Right lung (tissue), 5 donors: ENCODE measurements around the gene OMG. TPM values are rescaled to one million over a fixed set of nuclear protein-coding genes. Genes with fewer than 3 reads are reported as not detected.
"Not testable (repeated sequence)": the region's sequence is repeated elsewhere in the genome, so short reads cannot be mapped to it uniquely, and the experiment has no call there.

Experiments used
- DNase-seq, 2 donors: peaks; one replicate each; pipeline ENCODE4 v3.0.0-alpha.2; 2013
- polyA plus RNA-seq, 5 donors: library from polyadenylated mRNA; unstranded; fragments of 120-200 nt; gene quantifications; one replicate each; pipeline versions ENCODE4 v1.2.1 to v1.2.3, GENCODE V29; 2013; ENCODE audit warnings: inconsistent platforms in 1 of 5, low replicate concordance in 1 of 5; ENCODE audit not compliant: insufficient read length in 5 of 5, insufficient read depth in 1 of 5

The OMG gene
- polyA plus RNA-seq, 5 donors = 1.6 to 10.6 (median 5.2) TPM

DNA sequence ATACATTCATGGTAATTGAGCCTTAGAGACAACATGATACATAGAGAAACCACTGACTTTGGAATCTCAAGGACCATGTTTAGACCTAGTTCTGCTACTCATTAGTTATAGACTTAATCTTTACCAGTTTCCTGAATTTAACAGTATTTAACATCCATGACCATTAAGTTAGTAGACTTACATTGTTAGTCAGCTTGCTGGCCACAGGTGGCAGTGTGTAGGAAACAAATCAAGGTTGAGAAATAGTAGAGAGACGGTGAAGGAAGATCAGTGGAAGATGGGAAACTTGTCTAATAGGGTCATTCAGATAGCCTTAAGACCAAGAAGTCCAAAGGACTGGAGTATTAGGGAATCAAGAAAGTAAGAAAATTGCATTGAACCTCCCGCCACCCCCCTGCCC is 31.0 kb downstream of the OMG start:
- no peak for DNase-seq

DNA sequence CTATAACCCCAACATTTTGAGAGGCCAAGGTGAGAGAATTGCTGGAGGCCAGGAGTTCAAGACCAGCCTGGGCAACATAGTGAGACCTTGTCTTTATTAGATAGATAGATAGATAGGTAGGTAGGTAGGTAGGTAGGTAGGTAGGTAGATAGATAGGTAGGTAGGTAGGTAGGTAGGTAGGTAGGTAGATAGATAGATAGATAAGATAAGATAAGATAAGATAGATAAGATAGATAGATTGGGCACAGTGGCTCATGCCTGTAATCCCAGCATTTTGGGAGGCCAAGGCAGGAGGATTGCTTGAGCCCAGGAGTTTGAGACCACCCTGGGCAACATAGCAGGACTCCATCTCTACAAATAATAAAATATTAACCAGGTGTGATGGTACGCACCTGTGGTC is 34.1 kb downstream of the OMG start:
- DNase-seq = not testable (repeated sequence)

DNA sequence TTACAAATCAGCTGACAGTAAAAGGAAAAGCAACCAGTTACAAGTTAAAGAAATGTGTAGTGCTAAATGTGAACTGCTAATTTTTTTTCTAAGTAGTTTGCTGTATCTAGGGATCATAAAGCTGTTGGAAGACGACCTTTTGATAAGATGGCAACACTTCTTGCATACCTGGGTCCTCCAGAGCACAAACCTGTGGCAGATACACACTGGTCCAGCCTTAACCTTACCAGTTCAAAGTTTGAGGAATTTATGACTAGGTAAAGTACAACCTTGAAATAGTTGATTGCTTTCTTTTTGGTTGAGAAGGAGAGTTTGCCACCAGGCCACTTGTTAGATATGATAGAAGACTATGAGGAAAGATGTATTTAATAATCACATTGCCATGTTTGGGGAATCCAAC is 35.4 kb downstream of the OMG start:
- no peak for DNase-seq

DNA sequence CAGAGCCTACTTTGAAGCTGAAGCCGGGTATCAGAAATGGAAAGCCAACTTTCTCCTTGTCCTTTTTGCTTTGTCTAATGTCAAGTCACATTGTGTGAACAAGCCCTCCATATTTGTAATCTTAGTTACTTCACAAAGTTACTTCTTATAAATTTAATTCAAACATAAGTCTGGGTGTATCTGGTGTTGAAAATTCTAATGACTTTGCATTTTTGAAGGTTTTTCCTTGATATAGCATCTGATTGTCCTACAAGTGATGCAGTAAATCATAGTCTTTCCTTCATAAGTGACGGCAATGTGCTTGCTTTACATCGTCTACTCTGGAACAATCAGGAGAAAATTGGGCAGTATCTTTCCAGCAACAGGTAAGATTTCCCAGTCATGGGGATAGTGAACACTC is 36.9 kb downstream of the OMG start:
- DNase-seq = no peak

DNA sequence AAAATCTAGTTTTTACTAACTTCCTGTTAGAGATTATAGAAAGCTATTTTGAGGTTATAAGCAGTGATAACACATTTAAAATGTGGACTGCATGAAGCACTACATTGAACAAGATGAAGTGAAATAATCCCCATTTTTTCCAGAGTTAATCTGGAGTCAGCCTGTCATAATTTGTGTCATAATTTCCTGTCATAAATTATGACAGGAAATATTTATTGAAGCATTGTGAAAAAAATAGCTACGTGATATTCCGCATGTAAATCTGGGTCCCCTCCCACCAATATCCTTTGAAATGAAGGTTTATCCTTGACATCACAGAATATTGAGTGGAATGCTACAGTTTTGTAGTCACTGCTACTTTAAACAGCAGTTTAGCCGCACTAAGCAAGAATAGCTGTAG is 40.1 kb downstream of the OMG start:
- DNase-seq = no peak

DNA sequence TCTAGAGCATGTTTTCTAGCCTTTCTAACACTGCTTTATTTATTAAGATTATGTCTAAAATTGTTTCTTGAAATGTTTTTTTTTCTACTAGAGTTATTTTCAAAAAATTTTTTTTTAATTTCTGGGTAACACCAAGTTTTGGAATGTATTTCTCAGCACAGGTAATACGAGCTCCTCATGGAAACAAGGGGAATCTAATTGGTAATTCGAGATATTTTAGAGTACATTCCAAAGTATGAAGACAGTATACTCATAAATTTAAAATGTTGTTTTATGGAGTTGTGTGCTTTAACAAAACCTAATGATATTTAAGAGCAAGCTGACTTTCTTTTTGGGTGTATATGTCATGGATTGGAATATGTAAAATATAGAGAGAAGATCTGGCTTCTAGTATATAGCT is 42.4 kb downstream of the OMG start:
- DNase-seq = no peak

DNA sequence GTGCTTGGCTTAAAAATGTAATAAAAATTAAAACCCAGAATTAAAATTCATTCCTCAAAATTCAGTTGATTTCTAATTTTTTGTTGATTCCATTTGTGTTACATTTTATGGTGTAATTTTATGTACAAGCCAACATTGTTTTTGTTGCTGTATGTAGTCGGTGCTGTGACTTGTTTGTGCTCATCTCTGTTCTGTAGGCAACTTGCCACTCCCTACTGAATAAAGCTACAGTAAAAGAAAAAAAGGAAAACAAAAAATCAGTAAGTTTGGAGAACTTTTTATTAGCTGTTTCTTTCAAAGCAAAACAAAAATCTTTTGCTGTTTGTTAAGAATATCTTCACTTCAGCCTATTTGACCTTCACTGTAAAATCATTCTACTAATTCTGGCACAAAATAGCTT is 44.3 kb downstream of the OMG start:
- no peak for DNase-seq

DNA sequence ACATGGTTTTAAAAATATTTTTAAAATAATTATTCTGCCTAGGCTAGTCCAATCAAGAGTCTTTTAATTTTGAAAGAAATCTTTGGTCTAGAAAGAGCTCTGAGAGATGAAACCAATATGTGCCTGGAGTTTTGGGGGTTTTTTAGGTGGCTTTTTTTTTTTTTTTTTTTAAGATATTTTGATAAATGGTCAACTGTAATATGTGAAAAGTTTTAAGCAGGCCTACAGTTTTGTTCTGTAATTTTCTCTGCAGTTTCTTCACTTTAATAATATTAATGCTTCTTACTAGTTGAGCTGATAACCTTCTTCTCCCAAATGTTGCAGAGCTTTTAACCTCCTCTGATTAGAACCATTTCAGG is 45.1 kb downstream of the OMG start:
- no peak for DNase-seq

DNA sequence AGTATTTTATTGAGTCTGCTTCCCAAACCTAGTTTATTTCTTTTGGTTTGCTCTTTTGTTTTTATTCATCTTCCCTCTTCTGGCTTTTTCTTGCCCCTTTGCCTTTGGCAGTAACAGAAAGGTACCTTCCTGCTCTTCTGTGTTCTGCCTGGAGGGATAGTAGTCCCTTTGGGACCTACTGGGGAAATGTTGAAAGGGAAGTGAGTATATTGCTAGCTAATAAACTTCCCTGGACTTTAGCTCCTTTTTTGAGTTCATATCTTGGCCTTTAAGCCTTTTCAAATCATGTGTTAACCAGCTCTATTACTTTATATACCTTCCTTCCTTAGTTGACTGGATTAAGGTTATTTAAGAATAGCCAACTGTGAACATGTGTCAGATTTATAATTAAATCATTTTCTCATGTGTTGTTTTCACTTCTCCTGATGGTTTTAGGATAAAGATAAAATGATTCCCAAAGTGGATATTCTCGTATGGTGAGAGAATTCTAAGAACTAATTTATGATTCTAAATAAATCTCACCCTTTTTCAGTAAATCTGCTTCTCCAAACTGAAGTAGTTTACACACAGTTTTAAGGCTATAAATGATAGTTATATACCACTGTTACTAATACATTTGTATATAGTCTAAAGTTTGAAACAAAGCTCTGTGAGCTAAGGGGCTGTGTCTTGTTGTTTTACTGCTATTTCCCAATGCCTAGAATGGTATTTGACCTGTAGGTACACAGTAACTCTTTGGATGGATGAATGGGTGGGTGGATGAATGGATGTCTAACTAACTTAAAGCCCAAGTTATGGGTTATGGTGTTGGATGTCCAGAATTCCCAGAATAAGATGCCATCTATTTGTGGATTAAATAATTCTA is 45.7 kb downstream of the OMG start:
- DNase-seq = no peak

DNA sequence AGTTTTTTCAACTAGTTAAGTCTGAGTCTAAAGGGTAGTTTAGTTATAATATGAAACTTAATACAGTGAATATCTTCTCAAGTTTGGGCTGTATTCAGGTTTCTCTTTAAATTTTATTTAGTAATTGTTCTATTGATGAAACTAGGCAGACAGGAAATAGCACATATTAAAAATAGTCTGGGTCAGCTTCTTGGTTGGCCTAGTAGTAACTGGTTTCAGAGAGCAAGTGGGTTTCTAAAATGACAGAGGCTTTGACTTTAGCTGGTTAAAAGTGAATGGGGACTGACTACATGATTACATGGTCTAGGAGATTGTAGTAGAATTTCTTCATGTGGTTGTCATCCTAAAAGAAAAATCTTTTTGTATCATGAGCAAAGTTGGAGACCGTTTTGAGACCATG is 46.8 kb downstream of the OMG start:
- DNase-seq = no peak

DNA sequence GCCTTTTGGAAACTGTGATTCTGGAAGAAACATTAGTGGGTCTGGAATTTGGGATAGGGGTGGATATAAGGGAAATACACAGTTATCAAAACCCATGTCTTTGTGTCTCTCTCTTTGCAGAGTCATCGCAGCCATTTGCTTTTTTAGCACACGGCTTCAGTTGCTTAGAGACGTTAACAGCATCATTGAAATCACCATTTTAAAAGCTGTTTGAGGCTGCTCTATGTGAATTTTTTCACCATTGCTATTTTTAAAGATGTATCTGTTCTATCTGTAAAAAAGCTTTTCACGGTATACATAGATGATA is 47.3 kb downstream of the OMG start:
- DNase-seq = no peak

DNA sequence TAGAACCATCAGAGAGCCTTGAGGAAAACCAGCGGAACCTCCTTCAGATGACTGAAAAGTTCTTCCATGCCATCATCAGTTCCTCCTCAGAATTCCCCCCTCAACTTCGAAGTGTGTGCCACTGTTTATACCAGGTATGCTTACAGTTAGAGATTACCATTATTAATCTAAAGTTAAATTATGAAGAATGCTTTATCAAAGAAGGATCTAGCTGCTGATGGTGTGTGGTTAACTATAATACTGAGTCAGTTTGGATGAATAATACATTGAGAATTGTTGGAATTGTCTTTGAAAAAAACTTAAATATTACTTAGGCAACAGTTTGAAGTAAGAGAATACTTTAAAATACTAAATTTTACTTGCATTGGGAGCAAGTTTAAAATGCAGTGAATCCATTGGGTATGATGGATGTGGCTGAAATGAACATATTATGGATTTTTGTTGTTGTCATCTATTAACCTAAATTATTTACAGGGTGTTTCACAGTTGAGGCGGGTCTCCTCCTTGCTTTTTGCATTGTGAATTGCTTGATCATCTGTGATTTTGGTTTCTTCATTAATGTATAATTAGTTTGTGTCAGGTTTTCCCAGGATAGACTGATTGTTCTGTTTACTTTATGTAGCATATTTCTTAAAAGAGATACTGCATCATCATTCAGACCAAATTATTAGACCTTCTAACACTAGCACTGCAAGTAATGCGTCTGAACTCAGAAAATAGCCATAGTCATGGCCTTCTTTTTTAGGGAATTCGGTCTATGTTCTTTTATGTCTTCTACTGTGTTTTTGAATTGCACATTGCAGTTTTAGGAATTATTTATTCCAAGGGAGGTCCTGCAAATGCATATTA is 47.8 kb downstream of the OMG start:
- DNase-seq = no peak

Other genes starting within 250 kb of the OMG start
- 10 to 100 TPM; 28.4 to 50.1 (median 47.0) TPM for gene NF1, start 202.3 kb downstream of the OMG start, polyA plus RNA-seq
- 1 to 10 TPM; 2.4 to 3.6 (median 2.9) TPM for gene EVI2B, start 16.8 kb upstream of the OMG start, polyA plus RNA-seq
- gene EVI2A, start 24.4 kb upstream of the OMG start, polyA plus RNA-seq = 1 to 10 TPM; 1.8 to 3.9 (median 2.6) TPM
- 1 to 10 TPM; 5.9 to 8.4 (median 7.1) TPM for gene RAB11FIP4, start 94.4 kb upstream of the OMG start, polyA plus RNA-seq